Trophoblast cell (in vitro differentiated cells and primary cell): ENCODE results near the gene MAGEB16. TPM values are rescaled to one million over a fixed set of nuclear protein-coding genes. Genes with fewer than 3 reads are reported as not detected.

Experiments used
- DNase-seq, 2 donors: peaks; one replicate each; pipeline ENCODE4 v3.0.0-alpha.2; 2016
- H2AFZ ChIP-seq: 2 replicates; pipeline ENCODE4 v1.6.1; 2013; ENCODE audit warnings: low read length, moderate library complexity, mild to moderate bottlenecking; ENCODE audit not compliant: insufficient read depth, poor library complexity
- H2AK5ac ChIP-seq: 2 replicates; pipeline ENCODE4 v1.6.1; 2013; ENCODE audit warnings: mild to moderate bottlenecking, low read length
- H2BK120ac ChIP-seq: 2 replicates; pipeline ENCODE4 v1.6.1; 2013; ENCODE audit warnings: low read length, mild to moderate bottlenecking, moderate library complexity; ENCODE audit not compliant: insufficient read depth, poor library complexity
- H2BK12ac ChIP-seq: 2 replicates; pipeline ENCODE4 v1.6.1; 2013; ENCODE audit warnings: mild to moderate bottlenecking, low read length, moderate library complexity
- H2BK5ac ChIP-seq: 2 replicates; pipeline ENCODE4 v1.6.1; 2013; ENCODE audit warnings: low read length, low read depth, moderate library complexity, mild to moderate bottlenecking; ENCODE audit not compliant: poor library complexity
- H3K14ac ChIP-seq: 2 replicates; pipeline ENCODE4 v1.6.1; 2013; ENCODE audit warnings: mild to moderate bottlenecking, low read length
- H3K18ac ChIP-seq: 2 replicates; pipeline ENCODE4 v1.6.1; 2013; ENCODE audit warnings: mild to moderate bottlenecking, low read length
- H3K23ac ChIP-seq: 2 replicates; pipeline ENCODE4 v1.6.1; 2013; ENCODE audit warnings: low read length
- H3K27ac ChIP-seq: 2 replicates; pipeline ENCODE4 v1.5.1; 2013; ENCODE audit warnings: low read depth, mild to moderate bottlenecking, inconsistent platforms, low read length, moderate library complexity
- H3K27me3 ChIP-seq: 2 replicates; pipeline ENCODE4 v1.6.1; 2013; ENCODE audit warnings: inconsistent platforms, mild to moderate bottlenecking, low read length, moderate library complexity; ENCODE audit not compliant: insufficient read depth
- H3K36me3 ChIP-seq, 2 experiments: 1 replicate in 1 of 2; 2 replicates in 1 of 2; pipeline ENCODE4 v1.6.1; 2013; ENCODE audit warnings: low read length in 2 of 2, mild to moderate bottlenecking in 2 of 2, moderate library complexity in 1 of 2; ENCODE audit not compliant: insufficient read depth in 2 of 2, control insufficient read depth in 1 of 2
- H3K4ac ChIP-seq: 2 replicates; pipeline ENCODE4 v1.6.1; 2013; ENCODE audit warnings: low read depth, mild to moderate bottlenecking, low read length, moderate library complexity
- H3K4me1 ChIP-seq, 2 experiments: 1 replicate in 1 of 2; 2 replicates in 1 of 2; pipeline ENCODE4 v1.6.1; 2013; ENCODE audit warnings: low read length in 2 of 2, mild to moderate bottlenecking in 2 of 2, moderate library complexity in 1 of 2; ENCODE audit not compliant: insufficient read depth in 2 of 2, control insufficient read depth in 1 of 2
- H3K4me2 ChIP-seq: 2 replicates; pipeline ENCODE4 v1.6.1; 2013; ENCODE audit warnings: inconsistent platforms, mild to moderate bottlenecking, low read length, moderate library complexity
- H3K4me3 ChIP-seq: 2 replicates; pipeline ENCODE4 v1.5.1; 2013; ENCODE audit warnings: mild to moderate bottlenecking, low read depth, low read length, inconsistent platforms
- H3K79me1 ChIP-seq: one replicate; pipeline ENCODE4 v1.6.1; 2013; ENCODE audit warnings: low read length
- H3K79me2 ChIP-seq: 2 replicates; pipeline ENCODE4 v1.6.1; 2013; ENCODE audit warnings: low read length, mild to moderate bottlenecking; ENCODE audit not compliant: control insufficient read depth, insufficient read depth, poor library complexity
- H3K9ac ChIP-seq: 2 replicates; pipeline ENCODE4 v1.6.1; 2013; ENCODE audit warnings: mild to moderate bottlenecking, low read length
- H3K9me3 ChIP-seq: 2 replicates; pipeline ENCODE4 v1.6.1; 2013; ENCODE audit warnings: low read depth, mild to moderate bottlenecking, control low read depth, inconsistent platforms, low read length; ENCODE audit not compliant: insufficient read depth
- H4K12ac ChIP-seq: 2 replicates; pipeline ENCODE4 v1.6.1; 2013; ENCODE audit warnings: low read depth, mild to moderate bottlenecking, low read length, moderate library complexity
- H4K8ac ChIP-seq: 2 replicates; pipeline ENCODE4 v1.6.1; 2013; ENCODE audit warnings: low read depth, mild to moderate bottlenecking, low read length, moderate library complexity
- H4K91ac ChIP-seq: one replicate; pipeline ENCODE4 v1.6.1; 2013; ENCODE audit warnings: low read depth, mild to moderate bottlenecking, low read length, moderate library complexity
- WGBS: extraction: QIAGEN DNeasy Blood & Tissue Kit; methylation state at CpG from one replicate; pipeline ENCODE4 v1.1.7; 2013; ENCODE audit warnings: missing lambda C conversion rate; ENCODE audit not compliant: insufficient read length, insufficient coverage; ENCODE audit errors: extremely low coverage; 5-methylcytosine and 5-hydroxymethylcytosine counted together
- polyA plus RNA-seq: library from polyadenylated mRNA; stranded (reverse); fragments of 200-250 nt; gene quantifications from 2 replicates; pipeline ENCODE4 v1.2.3, GENCODE V29; 2013

The MAGEB16 gene
- polyA plus RNA-seq, result 0.10 and 0.11 TPM in 2 replicates

DNA sequence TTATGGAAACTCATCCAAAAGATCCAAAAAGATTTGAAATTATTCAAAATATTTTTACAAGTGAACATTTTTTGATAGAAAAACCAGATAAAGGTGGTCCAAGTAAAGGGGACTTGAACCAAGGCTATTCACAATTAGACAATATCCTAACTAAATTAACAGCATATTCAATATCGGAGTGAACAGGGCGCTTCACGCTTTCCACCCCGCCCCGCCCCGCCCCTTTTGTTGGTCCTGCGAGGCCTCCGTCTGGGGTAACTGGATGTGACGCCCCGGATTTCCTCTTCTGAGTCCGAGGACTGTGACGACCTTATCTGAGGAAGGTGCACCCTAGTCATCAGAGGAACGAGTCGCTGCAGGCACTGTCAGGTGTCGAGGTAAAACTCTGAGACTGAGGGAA, at the start of gene MAGEB16:
Gene MAGEB16 (plus strand): TSS at position 301 of the 400 bp plus-strand sequence. CDS start 3,855 bp downstream, outside the sequence.
- Histone ChIP-seq H4K8ac (no peak within 1 kb of the TSS), H3K4me3 (no peak within 1 kb of the TSS), H3K9me3 (no peaks in the 10 kb centered on the region), H2BK5ac (peak within 1 kb of the TSS; percentile 27), H2AFZ (no peak within 1 kb of the TSS), H4K91ac (peak within 1 kb of the TSS; percentile 18), H3K23ac (no peak within 1 kb of the TSS), H3K27ac (no peak within 1 kb of the TSS), H3K79me2 (no peaks in the 10 kb centered on the region), H2BK120ac (peak within 1 kb of the TSS; percentile 38), H3K9ac (no peak within 1 kb of the TSS), H3K4me1 (no peaks in the 10 kb centered on the region), H3K36me3 (no peaks in the 10 kb centered on the region), H3K79me1 (peaks cover 3% of the 10 kb centered on the region), H3K4me2 (no peak within 1 kb of the TSS), H2BK12ac (no peak within 1 kb of the TSS), H3K4ac (no peak within 1 kb of the TSS), H4K12ac (peak within 1 kb of the TSS; percentile 75), H3K14ac (no peak within 1 kb of the TSS), H2AK5ac (no peak within 1 kb of the TSS), H3K27me3 (no peaks in the 10 kb centered on the region), H3K18ac (no peak within 1 kb of the TSS)
- no peak for DNase-seq
- no CpG with 5 or more reads among the region's 15 CpGs for WGBS

DNA sequence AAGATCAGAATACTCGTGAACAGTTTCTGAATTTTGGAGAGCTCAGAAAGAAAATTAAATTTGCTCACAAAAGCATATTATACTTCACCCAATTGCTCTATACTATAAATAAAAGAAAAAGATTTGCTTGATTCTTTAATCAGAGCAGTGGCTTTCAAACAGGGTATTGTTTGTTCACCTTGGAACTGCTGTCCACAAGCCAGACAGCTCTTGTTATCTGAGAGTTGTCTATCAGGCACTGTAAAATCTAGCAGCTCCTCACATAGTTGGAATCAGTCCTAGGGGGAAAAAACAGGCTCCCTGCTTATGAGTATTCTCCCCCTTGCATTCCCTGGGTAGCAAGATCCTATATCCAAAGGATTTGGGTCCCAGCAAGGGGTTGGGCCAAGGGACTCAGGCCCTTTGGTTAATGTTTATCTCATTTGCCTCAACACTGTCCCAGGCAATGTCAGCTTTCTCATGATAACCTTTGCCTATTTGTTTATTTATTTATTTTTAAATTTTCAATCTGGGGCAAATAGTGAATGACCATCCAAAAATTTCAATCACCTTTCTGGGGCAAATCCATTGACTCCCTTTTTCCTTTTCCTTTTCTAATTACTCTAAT, 24.1 kb upstream of the MAGEB16 start:
- Histone ChIP-seq H3K79me1 (no peaks in the 10 kb centered on the region), H3K27me3 (no peaks in the 10 kb centered on the region), H3K23ac (no peak overlapping the region), H2BK12ac (no peak overlapping the region), H4K8ac (no peak overlapping the region), H3K14ac (no peak overlapping the region), H2BK120ac (no peak overlapping the region), H3K4me1 (no peaks in the 10 kb centered on the region), H2BK5ac (no peak overlapping the region), H3K27ac (no peak overlapping the region), H3K4me2 (no peak overlapping the region), H2AFZ (no peak overlapping the region), H3K18ac (no peak overlapping the region), H4K91ac (no peak overlapping the region), H4K12ac (no peak overlapping the region), H3K9ac (no peak overlapping the region), H3K9me3 (no peaks in the 10 kb centered on the region), H3K4ac (no peak overlapping the region), H2AK5ac (no peak overlapping the region), H3K4me3 (no peak overlapping the region), H3K79me2 (no peaks in the 10 kb centered on the region), H3K36me3 (no peaks in the 10 kb centered on the region)
- no CpG with 5 or more reads among the region's 1 CpG for WGBS
- DNase-seq, result no peak

DNA sequence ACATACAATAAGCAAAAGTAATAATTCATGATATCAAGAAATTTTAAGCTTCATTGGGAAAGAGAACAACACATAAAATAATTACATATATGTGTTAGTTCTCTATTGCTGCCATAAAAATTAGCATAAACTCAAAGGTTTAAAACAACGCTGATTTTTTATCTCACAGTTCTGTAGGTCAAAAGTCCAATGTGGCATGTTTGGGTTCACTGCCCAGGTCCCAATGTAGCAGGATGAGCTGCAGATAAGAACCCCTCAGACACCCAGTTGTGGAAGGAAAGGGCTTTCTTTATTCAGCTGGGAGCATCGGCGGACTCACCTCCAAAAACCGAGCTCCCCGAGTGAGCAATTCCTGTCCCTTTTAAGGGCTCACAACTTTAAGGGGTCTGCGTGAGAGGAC, 13.1 kb upstream of the MAGEB16 start:
- Histone ChIP-seq H3K27me3 (no peaks in the 10 kb centered on the region), H3K79me2 (no peaks in the 10 kb centered on the region), H3K4me1 (peaks cover 7 to 11% of the 10 kb centered on the region in 2 experiments), H3K4ac (no peak overlapping the region), H2AFZ (no peak overlapping the region), H2AK5ac (no peak overlapping the region), H3K18ac (peak overlapping the region; percentile 86), H4K12ac (no peak overlapping the region), H3K23ac (no peak overlapping the region), H3K4me3 (no peak overlapping the region), H3K14ac (peak overlapping the region; percentile 51), H3K36me3 (no peaks in the 10 kb centered on the region), H3K79me1 (peaks cover 18% of the 10 kb centered on the region), H3K9me3 (no peaks in the 10 kb centered on the region), H2BK5ac (peak overlapping the region; percentile 97), H4K8ac (peak overlapping the region; percentile 60), H2BK120ac (peak overlapping the region; percentile 96), H3K4me2 (peak overlapping the region; percentile 30), H2BK12ac (no peak overlapping the region), H3K27ac (peak overlapping the region; percentile 90), H4K91ac (peak overlapping the region; percentile 93), H3K9ac (no peak overlapping the region)
- WGBS, result no CpG with 5 or more reads among the region's 6 CpGs
- no peak for DNase-seq

- Histone ChIP-seq H4K91ac (peak overlapping the region; percentile 97), H3K9me3 (no peaks in the 10 kb centered on the region), H4K12ac (no peak overlapping the region), H3K18ac (no peak overlapping the region), H3K79me1 (peaks cover 18% of the 10 kb centered on the region), H3K23ac (no peak overlapping the region), H3K27ac (peak overlapping the region; percentile 90), H3K79me2 (no peaks in the 10 kb centered on the region), H3K27me3 (no peaks in the 10 kb centered on the region), H3K4me3 (no peak overlapping the region), H3K36me3 (no peaks in the 10 kb centered on the region), H2AK5ac (no peak overlapping the region), H3K14ac (no peak overlapping the region), H2BK5ac (peak overlapping the region; percentile 98), H2BK120ac (peak overlapping the region; percentile 2), H2AFZ (no peak overlapping the region), H4K8ac (no peak overlapping the region), H3K9ac (no peak overlapping the region), H3K4ac (no peak overlapping the region), H3K4me2 (no peak overlapping the region), H2BK12ac (no peak overlapping the region), H3K4me1 (peaks cover 7 to 11% of the 10 kb centered on the region in 2 experiments)
- DNase-seq, result peak; percentile 1 to 60
- WGBS, result no CpG with 5 or more reads among the region's 2 CpGs
Measured at GRCh38 chrX:35786271-35786670, 11.9 kb upstream of the MAGEB16 start.
